IMR-90 (cell line): Measurements from ENCODE around the gene DBN1. TPM values are rescaled to one million over a fixed set of nuclear protein-coding genes. Genes with fewer than 3 reads are reported as not detected.

Source experiments
- ATAC-seq: fragments of 200-7000 bp; cut with Tn5 transposase; 2 replicates; pipeline ENCODE4 v1.9.1; 2020; ENCODE audit warnings: low read depth, mild to moderate bottlenecking, moderate library complexity
- BruUV-seq: library from RNA; stranded (reverse); fragments of 400-500 nt; replicated peaks from 2 replicates; lab custom pipeline; 2021; lab: Mats Ljungman, UMichigan
- CTCF ChIA-PET: fragments of 300-600 bp; formaldehyde crosslinking; extraction: SDS; loops from one replicate; lab custom pipeline; 2021; ENCODE audit warnings: antibody characterized with exemption; lab: Yijun Ruan, JAX
- POLR2A ChIA-PET: fragments of 300-600 bp; sonication (Branson Sonifier 250); formaldehyde crosslinking; loops from one replicate; lab custom pipeline; 2022; ENCODE audit warnings: antibody characterized with exemption; ENCODE audit not compliant: unreplicated experiment; lab: Charles Lee
- DNase-seq: peaks from one replicate; pipeline ENCODE4 v3.0.0; 2013
- H2AFZ ChIP-seq: replicated peaks from 2 replicates; pipeline ENCODE3; 2013; ENCODE audit warnings: low read length, mild to moderate bottlenecking; ENCODE audit not compliant: poor library complexity
- H2AK5ac ChIP-seq: 2 replicates; pipeline ENCODE4 v1.6.1; 2013; ENCODE audit warnings: low read depth, low read length, inconsistent platforms
- H2AK9ac ChIP-seq: replicated peaks from 2 replicates; pipeline ENCODE3; 2013; ENCODE audit warnings: mild to moderate bottlenecking, low read depth, low read length, moderate library complexity; ENCODE audit not compliant: poor library complexity
- H2BK120ac ChIP-seq: 2 replicates; pipeline ENCODE4 v1.6.1; 2013; ENCODE audit warnings: low read depth, low read length, inconsistent platforms
- H2BK15ac ChIP-seq: 3 replicates; pipeline ENCODE4 v1.6.1; 2013; ENCODE audit warnings: low read depth, low read length, inconsistent platforms
- H2BK20ac ChIP-seq: 2 replicates; pipeline ENCODE4 v1.6.1; 2013; ENCODE audit warnings: low read depth, mild to moderate bottlenecking, inconsistent platforms, low read length, moderate library complexity
- H2BK5ac ChIP-seq: 2 replicates; pipeline ENCODE4 v1.6.1; 2013; ENCODE audit warnings: mild to moderate bottlenecking, low read depth, low read length, inconsistent platforms; ENCODE audit not compliant: poor library complexity, severe bottlenecking
- H3K14ac ChIP-seq: replicated peaks from 2 replicates; pipeline ENCODE4 v1.6.1; 2013; ENCODE audit warnings: low read depth, low read length, inconsistent platforms
- H3K18ac ChIP-seq: 2 replicates; pipeline ENCODE4 v1.6.1; 2013; ENCODE audit warnings: low read depth, low read length, control low read depth
- H3K23ac ChIP-seq: 2 replicates; pipeline ENCODE4 v1.6.1; 2013; ENCODE audit warnings: low read depth, low read length, inconsistent platforms
- H3K27ac ChIP-seq: 2 replicates; pipeline ENCODE4 v1.5.1; 2013; ENCODE audit warnings: mild to moderate bottlenecking, control low read depth, low read length; ENCODE audit not compliant: insufficient read depth
- H3K27me3 ChIP-seq: 2 replicates; pipeline ENCODE4 v1.6.1; 2013; ENCODE audit warnings: low read length; ENCODE audit not compliant: control insufficient read depth, insufficient read depth
- H3K36me3 ChIP-seq: 2 replicates; pipeline ENCODE4 v1.6.1; 2013; ENCODE audit warnings: low read length, mixed read lengths; ENCODE audit not compliant: control insufficient read depth, insufficient read depth
- H3K4ac ChIP-seq: 2 replicates; pipeline ENCODE4 v1.6.1; 2013; ENCODE audit warnings: low read depth, low read length, inconsistent platforms
- H3K4me1 ChIP-seq: 2 replicates; pipeline ENCODE4 v1.6.1; 2013; ENCODE audit warnings: low read length, mixed read lengths; ENCODE audit not compliant: control insufficient read depth, insufficient read depth
- H3K4me2 ChIP-seq: 2 replicates; pipeline ENCODE4 v1.6.1; 2013; ENCODE audit warnings: low read depth, mild to moderate bottlenecking, control low read depth, low read length, moderate library complexity
- H3K4me3 ChIP-seq: 2 replicates; pipeline ENCODE4 v1.5.1; 2013; ENCODE audit warnings: low read depth, mild to moderate bottlenecking, control low read depth, low read length, moderate library complexity; ENCODE audit not compliant: insufficient read depth
- H3K56ac ChIP-seq: 2 replicates; pipeline ENCODE4 v1.6.1; 2013; ENCODE audit warnings: low read length, inconsistent platforms; ENCODE audit not compliant: insufficient read depth; ENCODE audit errors: extremely low read depth
- H3K79me1 ChIP-seq, 2 experiments: 2 replicates each; pipeline ENCODE4 v1.6.1; 2013; ENCODE audit warnings: low read length in 2 of 2, inconsistent platforms in 1 of 2, low read depth in 1 of 2
- H3K9ac ChIP-seq: 2 replicates; pipeline ENCODE4 v1.6.1; 2013; ENCODE audit warnings: low read depth, low read length, control low read depth
- H3K9me1 ChIP-seq: 2 replicates; pipeline ENCODE4 v1.6.1; 2013; ENCODE audit warnings: low read length, inconsistent platforms; ENCODE audit not compliant: insufficient read depth
- H3K9me3 ChIP-seq: 2 replicates; pipeline ENCODE4 v1.6.1; 2013; ENCODE audit warnings: low read length; ENCODE audit not compliant: control insufficient read depth, insufficient read depth
- H4K20me1 ChIP-seq: 2 replicates; pipeline ENCODE4 v1.6.1; 2013; ENCODE audit warnings: low read length, inconsistent platforms; ENCODE audit not compliant: insufficient read depth
- H4K5ac ChIP-seq: 2 replicates; pipeline ENCODE4 v1.6.1; 2013; ENCODE audit warnings: mild to moderate bottlenecking, low read depth, low read length, control low read depth
- H4K8ac ChIP-seq, 2 experiments: 2 replicates each; pipeline ENCODE4 v1.6.1; 2013; ENCODE audit warnings: low read depth in 2 of 2, low read length in 2 of 2, control low read depth in 1 of 2, inconsistent platforms in 1 of 2
- H4K91ac ChIP-seq: 2 replicates; pipeline ENCODE4 v1.6.1; 2013; ENCODE audit warnings: low read depth, low read length, inconsistent platforms; ENCODE audit not compliant: insufficient read depth
- BHLHE40 ChIP-seq: fragments of 150-350 bp; IDR thresholded peaks from 2 replicates; pipeline ENCODE4 v1.6.1; 2016; ENCODE audit warnings: mild to moderate bottlenecking, low read depth, low read length
- CEBPB ChIP-seq: IDR thresholded peaks from 2 replicates; pipeline ENCODE4 v1.6.1; 2012; ENCODE audit warnings: low read depth, low read length, improper control_type of control experiment
- CHD1 ChIP-seq: IDR thresholded peaks from 2 replicates; pipeline ENCODE4 v1.6.1; 2012; ENCODE audit warnings: low read depth, low read length, improper control_type of control experiment
- FOS ChIP-seq: fragments of 150-350 bp; IDR thresholded peaks from 2 replicates; pipeline ENCODE4 v1.6.1; 2016; ENCODE audit warnings: low read depth, low read length
- MAFK ChIP-seq: IDR thresholded peaks from 2 replicates; pipeline ENCODE4 v1.6.1; 2012; ENCODE audit warnings: low read depth, low read length, improper control_type of control experiment
- MAZ ChIP-seq: IDR thresholded peaks from 2 replicates; pipeline ENCODE4 v1.6.1; 2012; ENCODE audit warnings: low read depth, mild to moderate bottlenecking, low read length, improper control_type of control experiment, moderate library complexity, borderline replicate concordance
- MXI1 ChIP-seq: IDR thresholded peaks from 2 replicates; pipeline ENCODE4 v1.6.1; 2012; ENCODE audit warnings: low read depth, mild to moderate bottlenecking, low read length, moderate library complexity, borderline replicate concordance
- NFE2L2 ChIP-seq: fragments of 150-350 bp; IDR thresholded peaks from 2 replicates; pipeline ENCODE4 v1.6.1; 2016; ENCODE audit warnings: low read depth, mild to moderate bottlenecking, low read length
- POLR2A ChIP-seq: IDR thresholded peaks from 2 replicates; pipeline ENCODE4 v1.6.1; 2012; ENCODE audit warnings: mild to moderate bottlenecking, low read depth, low read length
- RCOR1 ChIP-seq: IDR thresholded peaks from 2 replicates; pipeline ENCODE4 v1.6.1; 2012; ENCODE audit warnings: mild to moderate bottlenecking, low read length, improper control_type of control experiment; ENCODE audit not compliant: insufficient replicate concordance
- SMC3 ChIP-seq: fragments of 150-350 bp; IDR thresholded peaks from 2 replicates; pipeline ENCODE4 v1.6.1; 2016; ENCODE audit warnings: low read depth, mild to moderate bottlenecking, antibody characterized with exemption, low read length, moderate library complexity
- WGBS, 2 experiments: methylation state at CpG; one replicate each; pipeline versions ENCODE4 v1.1.5 to v1.1.7; 2013; ENCODE audit warnings: missing lambda C conversion rate in 2 of 2; ENCODE audit not compliant: insufficient read length in 1 of 2; ENCODE audit errors: extremely low coverage in 2 of 2; 5-methylcytosine and 5-hydroxymethylcytosine counted together
- dilution Hi-C: fragments of 300-500 bp; cut with HindIII; formaldehyde crosslinking; loops from one replicate; pipeline ENCODE4 v1.14.3; 2018; ENCODE audit warnings: low sequenced_read_pairs; ENCODE audit not compliant: unreplicated experiment
- in situ Hi-C: fragments of 300-500 bp; cut with MboI; formaldehyde crosslinking; loops from 3 replicates; pipeline ENCODE4 v1.14.3; 2019; ENCODE audit warnings: low sequenced_read_pairs, inconsistent platforms, mixed read lengths
- intact Hi-C: fragments of 100-400 bp; cut with micrococcal nuclease; formaldehyde crosslinking; loops from 2 replicates; pipeline ENCODE4 v1.10.0; 2022
- polyA plus RNA-seq, 3 experiments: library from polyadenylated mRNA; depleted of rRNA; stranded (reverse); fragments of >200 nt; gene quantifications; 2 replicates each; pipeline ENCODE4 v1.2.3, GENCODE V29; 2012; ENCODE audit warnings: low replicate concordance in 1 of 3
- total RNA-seq: library from RNA; depleted of rRNA; stranded (reverse); fragments of >200 nt; gene quantifications from 2 replicates; pipeline ENCODE4 v1.2.3, GENCODE V29; 2012
- TF ChIP-seq, protein P1 (sequence below): fragments of 150-350 bp; IDR thresholded peaks from 2 replicates; pipeline ENCODE4 v1.6.1; 2016; ENCODE audit warnings: low read depth, mild to moderate bottlenecking, low read length, moderate library complexity, borderline replicate concordance
- TF ChIP-seq, protein P2 (sequence below): fragments of 150-350 bp; IDR thresholded peaks from 2 replicates; pipeline ENCODE4 v1.6.1; 2017; ENCODE audit warnings: mild to moderate bottlenecking, antibody characterized with exemption, low read length, low read depth
- TF ChIP-seq, protein P3 (sequence below): conservative IDR thresholded peaks from 2 replicates; pipeline ENCODE4 v1.5.1; 2012; ENCODE audit warnings: mild to moderate bottlenecking, low read depth, low read length, improper control_type of control experiment

DBN1 gene
- total and polyA plus RNA-seq, 2 of the 4 experiments (the other 2 are of a cell fraction), result 122 to 187 TPM

DNA sequence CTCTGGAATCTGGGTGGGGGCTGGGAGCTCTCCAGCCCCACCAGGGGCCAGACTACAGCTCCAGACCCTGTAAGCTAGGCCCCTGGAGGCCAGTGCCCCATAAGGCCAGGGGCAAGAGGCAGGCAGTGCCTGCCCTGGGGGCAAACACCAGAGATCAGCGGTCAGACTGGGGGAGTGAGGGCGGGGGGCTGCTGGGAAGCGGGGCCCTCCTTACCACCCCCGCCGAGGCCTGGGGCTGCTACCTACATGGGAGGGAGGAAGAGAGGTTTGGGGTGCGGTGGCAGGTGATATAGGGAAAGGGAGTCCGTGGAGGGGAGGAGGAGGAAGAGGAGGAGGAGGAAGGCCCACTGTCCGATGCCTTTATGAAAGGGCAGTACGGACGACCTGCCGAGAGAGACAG, 14.1 kb downstream of the DBN1 start:
- Histone ChIP-seq H4K8ac (no peak overlapping the region), H4K5ac (no peak overlapping the region), H3K79me1 (peaks cover 11 to 31% of the 10 kb centered on the region in 2 experiments), H4K20me1 (peaks cover 78% of the 10 kb centered on the region), H4K91ac (no peak overlapping the region), H2BK5ac (no peak overlapping the region), H3K9ac (no peak overlapping the region), H3K56ac (no peak overlapping the region), H3K9me3 (no peaks in the 10 kb centered on the region), H3K36me3 (peaks cover 59% of the 10 kb centered on the region), H2BK120ac (no peak overlapping the region), H2BK20ac (no peak overlapping the region), H3K23ac (no peak overlapping the region), H3K9me1 (no peaks in the 10 kb centered on the region), H3K27me3 (no peaks in the 10 kb centered on the region), H2AFZ (no peak overlapping the region), H2BK15ac (no peak overlapping the region), H3K4ac (no peak overlapping the region), H3K18ac (no peak overlapping the region), H3K4me1 (peaks cover 6% of the 10 kb centered on the region), H2AK9ac (no peak overlapping the region), H3K14ac (no peak overlapping the region), H2AK5ac (no peak overlapping the region), H3K4me2 (no peak overlapping the region), H3K27ac (no peak overlapping the region), H3K4me3 (no peak overlapping the region)
- DNase-seq (no peak), ATAC-seq (no peak)
- TF ChIP-seq, protein P1, sequence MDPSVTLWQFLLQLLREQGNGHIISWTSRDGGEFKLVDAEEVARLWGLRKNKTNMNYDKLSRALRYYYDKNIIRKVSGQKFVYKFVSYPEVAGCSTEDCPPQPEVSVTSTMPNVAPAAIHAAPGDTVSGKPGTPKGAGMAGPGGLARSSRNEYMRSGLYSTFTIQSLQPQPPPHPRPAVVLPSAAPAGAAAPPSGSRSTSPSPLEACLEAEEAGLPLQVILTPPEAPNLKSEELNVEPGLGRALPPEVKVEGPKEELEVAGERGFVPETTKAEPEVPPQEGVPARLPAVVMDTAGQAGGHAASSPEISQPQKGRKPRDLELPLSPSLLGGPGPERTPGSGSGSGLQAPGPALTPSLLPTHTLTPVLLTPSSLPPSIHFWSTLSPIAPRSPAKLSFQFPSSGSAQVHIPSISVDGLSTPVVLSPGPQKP, result no peak
- no peak for TF ChIP-seq POLR2A
- TF ChIP-seq FOS, result no peak
- TF ChIP-seq, protein P2, sequence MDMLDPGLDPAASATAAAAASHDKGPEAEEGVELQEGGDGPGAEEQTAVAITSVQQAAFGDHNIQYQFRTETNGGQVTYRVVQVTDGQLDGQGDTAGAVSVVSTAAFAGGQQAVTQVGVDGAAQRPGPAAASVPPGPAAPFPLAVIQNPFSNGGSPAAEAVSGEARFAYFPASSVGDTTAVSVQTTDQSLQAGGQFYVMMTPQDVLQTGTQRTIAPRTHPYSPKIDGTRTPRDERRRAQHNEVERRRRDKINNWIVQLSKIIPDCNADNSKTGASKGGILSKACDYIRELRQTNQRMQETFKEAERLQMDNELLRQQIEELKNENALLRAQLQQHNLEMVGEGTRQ, result no peak
- no peak for TF ChIP-seq CHD1
- no peak for TF ChIP-seq RCOR1
- no peak for TF ChIP-seq NFE2L2
- no peak for TF ChIP-seq CEBPB
- no peak for TF ChIP-seq MAFK
- no peak for TF ChIP-seq MXI1
- TF ChIP-seq SMC3, result no peak
- TF ChIP-seq MAZ, result no peak
- TF ChIP-seq, protein P3, sequence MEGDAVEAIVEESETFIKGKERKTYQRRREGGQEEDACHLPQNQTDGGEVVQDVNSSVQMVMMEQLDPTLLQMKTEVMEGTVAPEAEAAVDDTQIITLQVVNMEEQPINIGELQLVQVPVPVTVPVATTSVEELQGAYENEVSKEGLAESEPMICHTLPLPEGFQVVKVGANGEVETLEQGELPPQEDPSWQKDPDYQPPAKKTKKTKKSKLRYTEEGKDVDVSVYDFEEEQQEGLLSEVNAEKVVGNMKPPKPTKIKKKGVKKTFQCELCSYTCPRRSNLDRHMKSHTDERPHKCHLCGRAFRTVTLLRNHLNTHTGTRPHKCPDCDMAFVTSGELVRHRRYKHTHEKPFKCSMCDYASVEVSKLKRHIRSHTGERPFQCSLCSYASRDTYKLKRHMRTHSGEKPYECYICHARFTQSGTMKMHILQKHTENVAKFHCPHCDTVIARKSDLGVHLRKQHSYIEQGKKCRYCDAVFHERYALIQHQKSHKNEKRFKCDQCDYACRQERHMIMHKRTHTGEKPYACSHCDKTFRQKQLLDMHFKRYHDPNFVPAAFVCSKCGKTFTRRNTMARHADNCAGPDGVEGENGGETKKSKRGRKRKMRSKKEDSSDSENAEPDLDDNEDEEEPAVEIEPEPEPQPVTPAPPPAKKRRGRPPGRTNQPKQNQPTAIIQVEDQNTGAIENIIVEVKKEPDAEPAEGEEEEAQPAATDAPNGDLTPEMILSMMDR, result no peak
- no peak for TF ChIP-seq BHLHE40
- CTCF ChIA-PET, result no interaction called here
- no TSS peak for BruUV-seq
- in situ Hi-C loops, result no loop called here
- POLR2A ChIA-PET, result no interaction called here
- 87% methylated on average over 7 of the region's 11 CpGs; no CpG with 5 or more reads in 1 of the 2 experiments for WGBS, 2 experiments
- intact Hi-C loops, result no loop called here
- dilution Hi-C loops, result no loop called here
